Measurements from ENCODE around the gene PMVK.

Gene PMVK

GRCh38 chr1:154951901-154952657, 15.6 kb upstream of the PMVK start:
- Mint-ChIP-seq H3K4me3 (peak overlapping the region; percentile 88), H3K4me1 (peaks cover 72% of the 10 kb centered on the region), H3K9me3 (no peaks in the 10 kb centered on the region), H3K27ac (peak overlapping the region; percentile 93), H3K27me3 (no peaks in the 10 kb centered on the region), H3K36me3 (peaks cover 48% of the 10 kb centered on the region)
- CTCF ChIA-PET, result interaction anchor here (1.0 to 2.6 kb wide), 9 partner anchors 10 to 392 kb away, joined by 3 to 7 read pairs (median 4); partner anchors contain the start of genes PMVK and PYGO2
- peak; percentile 81 for DNase-seq

- Mint-ChIP-seq H3K4me1 (peaks cover 52% of the 10 kb centered on the region), H3K27ac (no peak overlapping the region), H3K27me3 (no peaks in the 10 kb centered on the region), H3K4me3 (no peak overlapping the region), H3K9me3 (no peaks in the 10 kb centered on the region), H3K36me3 (peaks cover 47% of the 10 kb centered on the region)
- CTCF ChIA-PET, result no interaction called here
- no peak for DNase-seq
These were observed 11.6 kb upstream of the PMVK start for GRCh38 chr1:154948079-154948478.

GRCh38 chr1:154945962-154946850, 9.7 kb upstream of the PMVK start:
- Mint-ChIP-seq H3K27ac (no peak overlapping the region), H3K27me3 (no peaks in the 10 kb centered on the region), H3K9me3 (no peaks in the 10 kb centered on the region), H3K36me3 (peaks cover 38% of the 10 kb centered on the region), H3K4me1 (peaks cover 52% of the 10 kb centered on the region), H3K4me3 (no peak overlapping the region)
- DNase-seq, result no peak
- CTCF ChIA-PET, result interaction anchor here (0.6 to 1.7 kb wide), 6 partner anchors 40 to 387 kb away, joined by 3 to 10 read pairs (median 4); no protein-coding TSS in a partner anchor

GRCh38 chr1:154945160-154945961, 8.8 kb upstream of the PMVK start:
- Mint-ChIP-seq H3K9me3 (no peaks in the 10 kb centered on the region), H3K4me3 (no peak overlapping the region), H3K36me3 (peaks cover 32% of the 10 kb centered on the region), H3K27ac (no peak overlapping the region), H3K4me1 (peaks cover 52% of the 10 kb centered on the region), H3K27me3 (no peaks in the 10 kb centered on the region)
- CTCF ChIA-PET, result interaction anchor here (0.6 to 1.9 kb wide), 13 partner anchors 10 to 386 kb away, joined by 3 to 12 read pairs (median 4); partner anchors contain the start of gene FLAD1
- DNase-seq, result no peak

GRCh38 chr1:154944401-154945159, 8.1 kb upstream of the PMVK start:
- no peak for DNase-seq
- H3K9me3 Mint-ChIP-seq, result no peaks in the 10 kb centered on the region
- peaks cover 56% of the 10 kb centered on the region for H3K4me1 Mint-ChIP-seq
- CTCF ChIA-PET, result interaction anchor here (0.6 to 1.9 kb wide), 22 partner anchors 9 to 398 kb away, joined by 3 to 12 read pairs (median 4); partner anchors contain the start of gene FLAD1
- H3K27me3 Mint-ChIP-seq, result no peaks in the 10 kb centered on the region
- peak overlapping the region; percentile 95 for H3K27ac Mint-ChIP-seq
- H3K4me3 Mint-ChIP-seq, result no peak overlapping the region
- peaks cover 31% of the 10 kb centered on the region for H3K36me3 Mint-ChIP-seq

GRCh38 chr1:154943649-154944400, 7.3 kb upstream of the PMVK start:
- Mint-ChIP-seq H3K9me3 (no peaks in the 10 kb centered on the region), H3K36me3 (peaks cover 27% of the 10 kb centered on the region), H3K4me1 (peaks cover 61% of the 10 kb centered on the region), H3K27ac (peak overlapping the region; percentile 95), H3K27me3 (no peaks in the 10 kb centered on the region), H3K4me3 (no peak overlapping the region)
- peak; percentile 61 for DNase-seq
- CTCF ChIA-PET, result interaction anchor here (0.6 to 1.9 kb wide), 22 partner anchors 8 to 397 kb away, joined by 3 to 12 read pairs (median 4); partner anchors contain the start of gene FLAD1

- Mint-ChIP-seq H3K4me1 (peaks cover 72% of the 10 kb centered on the region), H3K36me3 (peaks cover 12% of the 10 kb centered on the region), H3K27me3 (no peaks in the 10 kb centered on the region), H3K27ac (peak overlapping the region; percentile 95), H3K4me3 (peak overlapping the region; percentile 21), H3K9me3 (no peaks in the 10 kb centered on the region)
- no peak for DNase-seq
- CTCF ChIA-PET, result interaction anchor here (1.3 to 1.4 kb wide), 2 partner anchors 58 to 382 kb away, joined by 4 to 7 read pairs; no protein-coding TSS in a partner anchor
These were observed 5.0 kb upstream of the PMVK start for GRCh38 chr1:154941333-154942013.

- DNase-seq, result no peak
- CTCF ChIA-PET, result interaction anchor here (1.0 to 1.4 kb wide), 3 partner anchors 58 to 381 kb away, joined by 3 to 7 read pairs (median 4); no protein-coding TSS in a partner anchor
- no peaks in the 10 kb centered on the region for H3K27me3 Mint-ChIP-seq
- H3K27ac Mint-ChIP-seq, result peak overlapping the region; percentile 95
- H3K9me3 Mint-ChIP-seq, result no peaks in the 10 kb centered on the region
- no peak overlapping the region for H3K4me3 Mint-ChIP-seq
- peaks cover 8% of the 10 kb centered on the region for H3K36me3 Mint-ChIP-seq
- peaks cover 79% of the 10 kb centered on the region for H3K4me1 Mint-ChIP-seq
These were observed 4.2 kb upstream of the PMVK start for GRCh38 chr1:154940651-154941194.

GRCh38 chr1:154940213-154940560, 3.7 kb upstream of the PMVK start:
- CTCF ChIA-PET, result interaction anchor here (0.6 to 1.4 kb wide), 4 partner anchors 17 to 380 kb away, joined by 3 to 7 read pairs (median 4); no protein-coding TSS in a partner anchor
- no peaks in the 10 kb centered on the region for H3K9me3 Mint-ChIP-seq
- peak overlapping the region; percentile 95 for H3K27ac Mint-ChIP-seq
- peaks cover 8% of the 10 kb centered on the region for H3K36me3 Mint-ChIP-seq
- peaks cover 84% of the 10 kb centered on the region for H3K4me1 Mint-ChIP-seq
- no peak overlapping the region for H3K4me3 Mint-ChIP-seq
- no peaks in the 10 kb centered on the region for H3K27me3 Mint-ChIP-seq
- no peak for DNase-seq

- Mint-ChIP-seq H3K9me3 (no peaks in the 10 kb centered on the region), H3K27ac (peak overlapping the region; percentile 97), H3K4me3 (peak overlapping the region; percentile 64), H3K27me3 (no peaks in the 10 kb centered on the region), H3K4me1 (peaks cover 81% of the 10 kb centered on the region), H3K36me3 (peaks cover 5% of the 10 kb centered on the region)
- no peak for DNase-seq
- CTCF ChIA-PET, result interaction anchor here (0.6 to 2.4 kb wide), 3 partner anchors 16 to 597 kb away, joined by 4 to 7 read pairs (median 4); no protein-coding TSS in a partner anchor
These were observed 2.3 kb upstream of the PMVK start for GRCh38 chr1:154938604-154939399.

- no peaks in the 10 kb centered on the region for H3K27me3 Mint-ChIP-seq
- H3K4me3 Mint-ChIP-seq, result peak overlapping the region; percentile 91
- H3K9me3 Mint-ChIP-seq, result no peaks in the 10 kb centered on the region
- peaks cover 2% of the 10 kb centered on the region for H3K36me3 Mint-ChIP-seq
- peak overlapping the region; percentile 97 for H3K27ac Mint-ChIP-seq
- H3K4me1 Mint-ChIP-seq, result peaks cover 75% of the 10 kb centered on the region
- no peak for DNase-seq
- CTCF ChIA-PET, result interaction anchor here (0.9 to 2.4 kb wide), 4 partner anchors 14 to 378 kb away, joined by 3 to 7 read pairs (median 6); no protein-coding TSS in a partner anchor
These were observed 1.5 kb upstream of the PMVK start for GRCh38 chr1:154937988-154938386.
